Neural cell (in vitro differentiated cells): Measurements from ENCODE around the gene TRIM40.

ENCODE experiments used
- CTCF ChIP-seq: fragments of 450-650 bp; IDR thresholded peaks from 2 replicates; pipeline ENCODE4 v1.5.1; 2014; ENCODE audit warnings: antibody characterized with exemption, mild to moderate bottlenecking, moderate library complexity; ENCODE audit not compliant: poor library complexity, severe bottlenecking
- EP300 ChIP-seq: fragments of 450-650 bp; conservative IDR thresholded peaks from 2 replicates; pipeline ENCODE4 v1.6.1; 2014; ENCODE audit warnings: antibody characterized with exemption, mild to moderate bottlenecking, moderate library complexity; ENCODE audit not compliant: poor library complexity, severe bottlenecking
- EZH2 ChIP-seq: fragments of 200-600, 300-800 bp; shearing (Covaris generic), sonication (generic); IDR thresholded peaks from 2 replicates; pipeline ENCODE4 v1.6.1; 2014; ENCODE audit warnings: antibody characterized with exemption, low read length, borderline replicate concordance, mild to moderate bottlenecking; ENCODE audit not compliant: insufficient read depth, poor library complexity, severe bottlenecking
- MXI1 ChIP-seq: fragments of 450-650 bp; conservative IDR thresholded peaks from 2 replicates; pipeline ENCODE4 v1.6.1; 2014; ENCODE audit warnings: antibody characterized with exemption, mild to moderate bottlenecking; ENCODE audit not compliant: poor library complexity, severe bottlenecking
- POLR2AphosphoS5 ChIP-seq: IDR thresholded peaks from 2 replicates; pipeline ENCODE4 v1.6.1; 2012
- RAD21 ChIP-seq: fragments of 450-650 bp; conservative IDR thresholded peaks from 2 replicates; pipeline ENCODE4 v1.6.1; 2014; ENCODE audit warnings: antibody characterized with exemption, mild to moderate bottlenecking, moderate library complexity
- REST ChIP-seq: IDR thresholded peaks from 2 replicates; pipeline ENCODE4 v1.6.1; 2012; ENCODE audit warnings: borderline replicate concordance
- SMC3 ChIP-seq: fragments of 450-650 bp; conservative IDR thresholded peaks from 2 replicates; pipeline ENCODE4 v1.6.1; 2014; ENCODE audit warnings: antibody characterized with exemption, mild to moderate bottlenecking, moderate library complexity; ENCODE audit not compliant: poor library complexity

GRCh38 chr6:30092852-30093543 is 42.9 kb upstream of the TRIM40 start:
- no peak for TF ChIP-seq POLR2AphosphoS5
- TF ChIP-seq CTCF, result no peak
- no peak for TF ChIP-seq SMC3
- TF ChIP-seq RAD21, result no peak
- no peak for TF ChIP-seq EZH2
- no peak for TF ChIP-seq EP300
- no peak for TF ChIP-seq REST
- no peak for TF ChIP-seq MXI1
